GM12865 (cell line): ENCODE data around the gene PPP2R2C.

Experiments
- DNase-seq: peaks from one replicate; pipeline ENCODE4 v3.0.0; 2010; ENCODE audit warnings: low read depth
- H3K4me3 ChIP-seq: 2 replicates; pipeline ENCODE4 v1.5.1; 2011; ENCODE audit warnings: mild to moderate bottlenecking, low read depth, low read length, control low read depth
- CTCF ChIP-seq: IDR thresholded peaks from 2 replicates; pipeline ENCODE4 v1.5.1; 2011; ENCODE audit warnings: low read length, control low read depth, low read depth, inconsistent platforms; ENCODE audit not compliant: insufficient read depth; ENCODE audit errors: missing control alignments

The PPP2R2C gene

GRCh38 chr4:6302869-6303268 lies 169.5 kb downstream of the PPP2R2C start:
- no peak for TF ChIP-seq CTCF
- no peak for DNase-seq
- H3K4me3 ChIP-seq: no peak overlapping the region

GRCh38 chr4:6301732-6302442 lies 170.5 kb downstream of the PPP2R2C start:
- TF ChIP-seq CTCF: no peak

GRCh38 chr4:6301051-6301731 lies 171.2 kb downstream of the PPP2R2C start:
- H3K4me3 ChIP-seq: no peak overlapping the region
- no peak for TF ChIP-seq CTCF

More at GRCh38 chr4:6301732-6302442, 170.5 kb downstream of the PPP2R2C start:
- no peak overlapping the region for H3K4me3 ChIP-seq
- DNase-seq: no peak

GRCh38 chr4:6300359-6300758 lies 172.1 kb downstream of the PPP2R2C start:
- DNase-seq: no peak
- no peak overlapping the region for H3K4me3 ChIP-seq
- no peak for TF ChIP-seq CTCF

More at GRCh38 chr4:6301051-6301731, 171.2 kb downstream of the PPP2R2C start:
- no peak for DNase-seq

- no peak for DNase-seq
- no peak overlapping the region for H3K4me3 ChIP-seq
- TF ChIP-seq CTCF: no peak
Observed at GRCh38 chr4:6299875-6300274, 172.5 kb downstream of the PPP2R2C start.

GRCh38 chr4:6298852-6299251 lies 173.6 kb downstream of the PPP2R2C start:
- H3K4me3 ChIP-seq: no peak overlapping the region
- DNase-seq: no peak
- no peak for TF ChIP-seq CTCF
